ENCODE data around the gene C16orf78.

- TF ChIP-seq YY1 (IDR thresholded peaks at IDR 0.05; ENCODE audit: insufficient read depth, insufficient read length) (no peak), SUZ12 (IDR thresholded peaks at IDR 0.05; ENCODE audit: extremely low read depth, insufficient read depth, insufficient read length) (no peak)
Measured at GRCh38 chr16:49437344-49437743, 63.7 kb downstream of the C16orf78 start.

Measured in NT2/D1 (cell line).